Thymus (tissue), 11 donors: ENCODE results near the gene UBASH3B. TPM values are rescaled to one million over a fixed set of nuclear protein-coding genes. Genes with fewer than 3 reads are reported as not detected.
"Not testable (repeated sequence)": the region's sequence is repeated elsewhere in the genome, so short reads cannot be mapped to it uniquely, and the experiment has no call there.

ENCODE experiments used
- DNase-seq, 9 donors: peaks; one replicate each; pipeline ENCODE4 v3.0.0-alpha.2; 2013; ENCODE audit warnings: low spot score in 9 of 9, low read depth in 6 of 9, missing footprints in 1 of 9
- H3K27ac ChIP-seq, 2 donors: one replicate each; pipeline ENCODE4 v1.5.1; 2013; ENCODE audit warnings: control low read depth in 1 of 2, low read depth in 1 of 2, low read length in 1 of 2, mild to moderate bottlenecking in 1 of 2, moderate library complexity in 1 of 2
- H3K27me3 ChIP-seq, 2 donors: one replicate each; pipeline ENCODE4 v1.5.1; 2013; ENCODE audit warnings: low read length in 1 of 2; ENCODE audit not compliant: control insufficient read depth in 2 of 2, insufficient read depth in 1 of 2
- H3K36me3 ChIP-seq, 2 donors: one replicate each; pipeline ENCODE4 v1.5.1; 2013; ENCODE audit warnings: low read length in 1 of 2, mild to moderate bottlenecking in 1 of 2, moderate library complexity in 1 of 2; ENCODE audit not compliant: control insufficient read depth in 2 of 2, insufficient read depth in 2 of 2
- H3K4me1 ChIP-seq, 2 donors: one replicate each; pipeline ENCODE4 v1.5.1; 2013; ENCODE audit warnings: low read length in 2 of 2; ENCODE audit not compliant: control insufficient read depth in 2 of 2, insufficient read depth in 2 of 2
- H3K4me3 ChIP-seq, 2 donors: one replicate each; pipeline ENCODE4 v1.5.1; 2013; ENCODE audit warnings: low read length in 2 of 2, control low read depth in 1 of 2, mild to moderate bottlenecking in 1 of 2
- H3K9me3 ChIP-seq, 2 donors: one replicate each; pipeline ENCODE4 v1.5.1; 2013; ENCODE audit warnings: low read length in 1 of 2, mild to moderate bottlenecking in 1 of 2; ENCODE audit not compliant: control insufficient read depth in 2 of 2, insufficient read depth in 1 of 2
- WGBS: extraction: QIAGEN DNeasy Blood & Tissue Kit; methylation state at CpG from one replicate; pipeline ENCODE4 v1.1.7; 2013; 5-methylcytosine and 5-hydroxymethylcytosine counted together
- polyA plus RNA-seq: library from polyadenylated mRNA; stranded (reverse); fragments of 200-250 nt; gene quantifications from one replicate; pipeline ENCODE4 v1.2.3, GENCODE V29; 2013
- total RNA-seq: library from RNA; stranded (reverse); fragments of 120-200 nt; gene quantifications from one replicate; pipeline ENCODE4 v1.2.4, GENCODE V29; 2013
- donor health status: healthy.

UBASH3B gene
- total and polyA plus RNA-seq, 2 donors, result 11.2 to 14.8 TPM

DNA sequence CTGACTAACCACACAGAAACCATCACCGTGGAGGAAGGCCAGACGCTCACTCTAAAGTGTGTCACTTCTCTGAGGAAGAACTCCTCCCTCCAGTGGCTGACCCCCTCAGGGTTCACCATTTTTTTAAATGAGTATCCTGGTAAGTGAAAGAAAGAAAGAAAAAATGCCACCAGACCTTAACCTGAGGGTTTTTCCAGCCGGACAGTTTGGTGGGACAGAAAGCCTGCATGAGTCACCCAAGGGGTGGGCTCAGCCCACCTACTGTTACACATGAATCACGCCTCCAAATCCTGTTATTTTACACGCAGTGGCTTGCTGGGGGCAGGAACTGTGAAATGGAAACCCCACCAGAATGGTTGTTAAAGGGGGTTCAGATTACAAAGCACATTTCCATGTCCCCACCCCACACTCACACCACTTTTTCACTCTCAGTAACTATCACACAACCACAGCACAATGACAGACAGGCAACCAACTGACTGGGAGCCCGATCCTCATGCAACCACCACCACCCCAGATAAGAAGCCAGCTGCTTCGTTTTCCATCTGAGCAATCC is 194.6 kb downstream of the UBASH3B start:
- Histone ChIP-seq H3K4me3 (no peak overlapping the region), H3K9me3 (no peaks in the 10 kb centered on the region), H3K27ac (no peak overlapping the region), H3K4me1 (peaks cover 3 to 19% of the 10 kb centered on the region in 2 donors), H3K27me3 (no peaks in the 10 kb centered on the region), H3K36me3 (no peaks in the 10 kb centered on the region)
- no peak for DNase-seq
- WGBS, result 71% methylated on average over 7 of the region's 7 CpGs

DNA sequence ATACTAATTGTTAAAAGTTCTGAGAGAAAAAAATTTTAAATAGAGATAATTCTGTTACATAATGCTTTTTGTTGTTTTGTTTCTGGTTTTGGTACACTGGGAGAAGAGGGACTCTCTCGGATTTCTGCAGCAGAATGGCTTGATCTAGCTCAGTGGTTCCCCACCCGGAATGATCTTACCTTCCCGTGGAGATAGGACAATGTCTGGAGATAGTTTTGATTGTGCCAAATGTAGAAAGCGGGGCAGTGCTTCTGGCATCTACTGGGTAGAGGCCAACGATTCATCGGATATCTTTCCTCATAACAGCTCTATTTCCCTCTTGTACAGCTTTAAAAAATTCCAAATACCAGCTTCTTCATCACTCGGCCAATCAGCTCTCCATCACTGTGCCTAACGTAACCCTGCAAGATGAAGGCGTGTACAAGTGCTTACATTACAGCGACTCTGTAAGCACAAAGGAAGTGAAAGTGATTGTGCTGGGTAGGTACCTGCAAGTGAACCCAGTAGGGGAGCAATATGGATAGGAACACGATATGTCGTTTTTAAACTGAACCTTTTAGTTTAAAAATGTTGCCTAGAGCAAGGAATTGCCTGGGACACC is 195.9 kb downstream of the UBASH3B start:
- H3K4me3 ChIP-seq, result no peak overlapping the region
- peak in 3 of 9 donors; percentile 25 to 68 (median 39) for DNase-seq
- H3K27me3 ChIP-seq, result no peaks in the 10 kb centered on the region
- H3K36me3 ChIP-seq, result no peaks in the 10 kb centered on the region
- H3K27ac ChIP-seq, result peak overlapping the region; percentile 7 to 27
- H3K4me1 ChIP-seq, result peaks cover 3 to 19% of the 10 kb centered on the region in 2 donors
- 87% methylated on average over 12 of the region's 12 CpGs for WGBS
- no peaks in the 10 kb centered on the region for H3K9me3 ChIP-seq

DNA sequence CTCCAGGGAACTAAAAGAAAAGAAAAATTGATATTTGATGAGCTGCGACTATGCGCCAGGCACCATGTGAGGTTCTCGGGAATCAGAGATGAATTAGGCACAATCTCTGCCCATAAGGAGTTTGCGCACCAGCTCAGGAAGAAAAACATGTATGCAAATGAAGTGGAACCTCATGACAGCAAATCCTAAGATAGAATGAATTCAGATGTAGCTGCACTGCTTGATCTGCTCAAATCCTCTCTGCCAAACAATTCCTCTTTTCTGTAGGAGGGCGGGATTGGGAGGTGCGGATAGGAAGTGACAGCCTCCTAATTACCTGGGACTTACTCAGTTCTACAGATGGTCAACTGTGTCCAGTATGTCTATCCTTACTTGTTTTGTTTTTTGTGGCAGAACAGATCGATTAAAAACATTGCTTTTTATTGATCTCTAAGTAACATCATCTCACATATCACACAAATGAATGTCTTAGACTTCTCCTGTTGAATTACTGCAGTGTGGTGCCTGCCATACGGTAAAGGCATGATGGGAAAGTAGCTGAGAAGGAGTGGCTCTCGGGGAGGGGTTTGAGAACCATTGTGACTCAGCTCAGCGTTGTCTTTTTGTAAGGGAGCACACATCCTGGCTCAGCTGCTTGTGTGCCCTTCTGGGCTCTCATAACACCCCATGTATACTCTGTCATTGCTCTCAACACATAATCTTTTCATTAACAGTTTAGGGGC is 196.7 kb downstream of the UBASH3B start:
- Histone ChIP-seq H3K9me3 (no peaks in the 10 kb centered on the region), H3K36me3 (no peaks in the 10 kb centered on the region), H3K27me3 (no peaks in the 10 kb centered on the region), H3K4me1 (peaks cover 3 to 19% of the 10 kb centered on the region in 2 donors), H3K4me3 (no peak overlapping the region), H3K27ac (no peak overlapping the region)
- 94% methylated on average over 10 of the region's 10 CpGs for WGBS
- DNase-seq, result peak in 1 of 9 donors; percentile 47

DNA sequence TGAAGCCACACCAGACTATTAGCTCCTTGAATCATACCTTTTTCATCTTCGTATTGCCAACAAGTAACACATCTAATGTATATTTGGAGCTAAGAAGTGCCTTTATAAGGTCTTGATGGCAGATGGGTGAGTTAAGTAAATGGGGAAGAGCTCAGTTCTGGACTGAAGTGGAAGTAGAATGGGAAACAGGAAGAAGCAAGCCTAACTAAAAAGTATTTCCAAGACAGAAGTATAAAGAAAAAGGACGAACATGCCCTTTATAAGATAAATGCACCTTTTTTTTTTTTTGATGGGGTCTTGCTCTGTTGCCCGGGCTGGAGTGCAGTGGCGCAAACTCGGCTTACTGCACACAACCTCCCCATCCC is 197.3 kb downstream of the UBASH3B start:
- DNase-seq, result no peak
- 97% methylated on average over 5 of the region's 5 CpGs for WGBS
- no peak overlapping the region for H3K4me3 ChIP-seq
- no peak overlapping the region for H3K27ac ChIP-seq
- no peaks in the 10 kb centered on the region for H3K27me3 ChIP-seq
- H3K9me3 ChIP-seq, result no peaks in the 10 kb centered on the region
- no peaks in the 10 kb centered on the region for H3K36me3 ChIP-seq
- H3K4me1 ChIP-seq, result peaks cover 3 to 19% of the 10 kb centered on the region in 2 donors

DNA sequence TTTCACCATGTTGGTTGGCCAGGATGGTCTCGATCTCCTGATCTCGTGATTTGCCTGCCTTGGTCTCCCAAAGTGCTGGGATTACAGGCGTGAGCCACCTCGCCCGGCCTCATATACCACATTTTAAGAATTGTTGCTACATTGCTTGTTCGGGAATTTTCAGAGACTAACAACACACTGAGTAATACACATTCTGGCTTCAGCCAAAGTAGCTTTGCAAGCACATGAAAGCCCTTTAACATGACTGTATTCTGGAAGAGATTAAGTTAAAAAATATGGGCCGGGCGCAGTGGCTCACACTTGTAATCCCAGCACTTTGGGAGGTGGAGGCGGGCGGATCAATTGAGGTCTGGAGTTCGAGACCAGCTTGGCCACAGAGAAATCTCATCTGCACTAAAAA is 197.7 kb downstream of the UBASH3B start:
- peaks cover 3 to 19% of the 10 kb centered on the region in 2 donors for H3K4me1 ChIP-seq
- H3K27ac ChIP-seq, result no peak overlapping the region

DNA sequence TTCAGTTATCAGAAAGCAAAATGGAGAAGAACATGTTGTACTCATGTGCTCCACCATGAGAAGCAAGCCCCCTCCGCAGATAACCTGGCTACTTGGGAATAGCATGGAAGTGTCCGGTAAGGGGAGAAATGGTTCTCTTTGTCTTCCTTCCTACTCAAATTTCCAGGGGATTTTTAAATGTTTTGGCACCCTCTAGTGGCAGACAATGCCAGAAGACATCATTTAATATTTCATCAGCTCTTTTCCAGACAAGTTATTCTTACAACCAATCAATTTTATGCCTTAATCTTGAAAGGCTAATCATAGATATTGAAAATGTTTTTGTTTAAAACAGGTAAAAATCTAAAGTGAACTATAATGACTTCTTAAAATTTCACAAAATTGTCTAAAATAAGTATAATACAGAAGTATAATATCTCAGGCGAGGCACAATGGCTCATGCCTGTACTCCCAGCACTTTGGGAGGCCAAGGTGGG is 198.5 kb downstream of the UBASH3B start:
- no peaks in the 10 kb centered on the region for H3K9me3 ChIP-seq
- WGBS, result 38% methylated on average over 3 of the region's 3 CpGs
- DNase-seq, result peak in 6 of 9 donors; percentile 48 to 84 (median 68)
- no peaks in the 10 kb centered on the region for H3K36me3 ChIP-seq
- no peaks in the 10 kb centered on the region for H3K27me3 ChIP-seq
- H3K27ac ChIP-seq, result no peak overlapping the region
- peaks cover 3 to 19% of the 10 kb centered on the region in 2 donors for H3K4me1 ChIP-seq
- no peak overlapping the region for H3K4me3 ChIP-seq

More for the DNA sequence above, 197.7 kb downstream of the UBASH3B start:
- Histone ChIP-seq H3K36me3 (no peaks in the 10 kb centered on the region), H3K9me3 (no peaks in the 10 kb centered on the region), H3K27me3 (no peaks in the 10 kb centered on the region), H3K4me3 (no peak overlapping the region)
- WGBS, result 99% methylated on average over 11 of the region's 11 CpGs
- DNase-seq, result no peak

DNA sequence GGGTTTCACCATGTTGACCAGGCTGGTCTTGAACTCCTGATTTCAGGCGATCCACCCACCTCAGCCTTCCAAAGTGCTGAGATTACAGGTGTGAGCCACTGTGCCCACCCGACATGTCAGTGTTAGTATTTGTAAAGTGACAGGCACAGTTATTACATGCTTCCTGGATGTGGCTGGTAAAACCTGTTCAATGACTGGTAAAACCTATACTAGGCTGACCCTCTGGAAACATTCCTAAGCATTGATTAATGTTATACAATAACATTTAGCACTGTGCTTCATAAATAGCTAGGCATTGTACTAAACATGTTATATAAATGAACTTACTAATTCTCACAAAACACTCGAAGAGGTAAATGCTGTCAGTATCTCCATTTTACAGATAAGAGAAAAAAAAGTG is 206.1 kb downstream of the UBASH3B start:
- WGBS, result 91% methylated on average over 3 of the region's 3 CpGs
- Histone ChIP-seq H3K27ac (no peak overlapping the region), H3K4me1 (no peaks in the 10 kb centered on the region), H3K9me3 (no peaks in the 10 kb centered on the region), H3K36me3 (no peaks in the 10 kb centered on the region), H3K4me3 (no peak overlapping the region), H3K27me3 (no peaks in the 10 kb centered on the region)
- DNase-seq, result no peak

DNA sequence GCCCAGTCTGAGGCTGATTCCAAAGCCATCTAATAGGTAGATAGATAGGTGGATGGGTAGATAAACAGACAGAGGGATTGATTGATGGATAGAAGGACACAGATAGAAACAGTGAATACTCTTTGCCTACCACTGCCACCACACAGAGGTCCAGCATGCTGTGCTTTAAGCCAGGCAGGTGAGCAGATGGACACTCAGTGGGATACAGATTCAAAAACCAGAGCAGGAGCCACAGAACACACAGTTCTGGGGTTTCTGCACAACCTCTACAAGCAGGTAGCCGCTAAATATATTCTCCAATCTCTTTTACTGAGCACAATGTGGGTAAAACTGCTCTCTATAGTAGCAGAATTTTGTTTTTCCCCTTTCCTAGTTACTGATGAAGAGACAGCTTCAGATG is 206.6 kb downstream of the UBASH3B start:
- Histone ChIP-seq H3K27me3 (no peaks in the 10 kb centered on the region), H3K4me1 (no peaks in the 10 kb centered on the region), H3K4me3 (no peak overlapping the region), H3K27ac (no peak overlapping the region), H3K36me3 (no peaks in the 10 kb centered on the region), H3K9me3 (no peaks in the 10 kb centered on the region)
- no peak for DNase-seq
- WGBS, result 96% methylated on average over 1 of the region's 1 CpG

DNA sequence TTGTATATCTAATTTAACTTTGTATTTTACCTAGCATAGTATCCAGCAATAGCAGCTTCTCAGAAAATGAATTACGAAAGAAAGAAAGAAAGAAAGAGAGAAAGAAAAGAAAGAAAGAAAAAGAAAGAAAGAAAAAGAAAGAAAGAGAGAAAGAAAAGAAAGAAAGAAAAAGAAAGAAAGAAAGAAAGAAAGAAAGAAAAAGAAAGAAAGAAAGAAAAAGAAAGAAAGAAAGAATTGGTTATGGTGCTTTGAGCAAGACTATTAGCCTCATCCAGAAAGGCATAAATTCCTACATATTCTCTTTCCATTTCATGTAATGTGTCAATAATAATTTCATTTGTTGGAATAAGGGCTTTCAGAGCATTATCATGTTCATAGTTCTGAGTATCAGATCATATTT is 207.6 kb downstream of the UBASH3B start:
- H3K27me3 ChIP-seq, H3K4me1 ChIP-seq, DNase-seq, H3K4me3 ChIP-seq, H3K27ac ChIP-seq, H3K9me3 ChIP-seq, H3K36me3 ChIP-seq: not testable (repeated sequence)
- 96% methylated on average over 1 of the region's 1 CpG for WGBS
